Common myeloid progenitor, CD34-positive (primary cell): Measurements from ENCODE around the gene NRAP.

Experiments
- CTCF ChIA-PET: fragments of 350-600 bp; sonication (Branson Sonifier 250); formaldehyde crosslinking; loops from one replicate; lab custom pipeline; 2021; ENCODE audit warnings: antibody characterized with exemption; lab: Charles Lee
- POLR2A ChIA-PET: fragments of 350-600 bp; sonication (Branson Sonifier 250); formaldehyde crosslinking; loops from one replicate; lab custom pipeline; 2021; ENCODE audit warnings: antibody characterized with exemption; lab: Charles Lee
- DNase-seq, 3 donors: peaks; one replicate each; pipeline versions ENCODE4 v3.0.0 to v3.0.0-alpha.2; 2013
- H3K27ac ChIP-seq, 2 experiments: 1 replicate in 1 of 2; 2 replicates in 1 of 2; pipeline ENCODE4 v1.7.0; 2013; ENCODE audit warnings: inconsistent platforms in 2 of 2, low read length in 2 of 2, mild to moderate bottlenecking in 2 of 2, low read depth in 1 of 2, moderate library complexity in 1 of 2; ENCODE audit not compliant: severe bottlenecking in 2 of 2, insufficient read depth in 1 of 2, poor library complexity in 1 of 2
- H3K27me3 ChIP-seq, 5 experiments: replicated peaks in 2 of 5; 1 replicate in 3 of 5; 2 replicates in 2 of 5; pipeline versions ENCODE4 v1.6.1 to v1.7.0; 2013; ENCODE audit warnings: low read length in 4 of 5, mild to moderate bottlenecking in 2 of 5, moderate library complexity in 2 of 5, inconsistent platforms in 1 of 5; ENCODE audit not compliant: insufficient read depth in 5 of 5, control insufficient read depth in 4 of 5
- H3K36me3 ChIP-seq, 4 experiments: 1 replicate in 2 of 4; 2 replicates in 2 of 4; pipeline versions ENCODE4 v1.6.1 to v1.7.0; 2013; ENCODE audit warnings: low read length in 3 of 4, control low read depth in 1 of 4, mild to moderate bottlenecking in 1 of 4; ENCODE audit not compliant: control insufficient read depth in 4 of 4, insufficient read depth in 4 of 4
- H3K4me1 ChIP-seq, 4 experiments: 1 replicate in 3 of 4; 2 replicates in 1 of 4; pipeline versions ENCODE4 v1.6.1 to v1.7.1; 2013; ENCODE audit warnings: low read length in 3 of 4, mild to moderate bottlenecking in 3 of 4, control low read depth in 1 of 4, inconsistent platforms in 1 of 4, moderate library complexity in 1 of 4; ENCODE audit not compliant: control insufficient read depth in 4 of 4, insufficient read depth in 4 of 4; ENCODE audit errors: control extremely low read depth in 1 of 4
- H3K4me3 ChIP-seq, 7 experiments: 1 replicate in 4 of 7; 2 replicates in 3 of 7; pipeline versions ENCODE4 v1.5.1 to v1.7.0; 2013; ENCODE audit warnings: mild to moderate bottlenecking in 7 of 7, low read length in 6 of 7, moderate library complexity in 6 of 7, inconsistent platforms in 2 of 7, low read depth in 2 of 7, control low read depth in 1 of 7; ENCODE audit not compliant: insufficient read depth in 4 of 7, control insufficient read depth in 1 of 7; ENCODE audit errors: extremely low read depth in 1 of 7
- H3K9me3 ChIP-seq, 5 experiments: 1 replicate in 4 of 5; 2 replicates in 1 of 5; pipeline versions ENCODE4 v1.6.1 to v1.7.1; 2013; ENCODE audit warnings: low read length in 4 of 5, mild to moderate bottlenecking in 2 of 5, inconsistent platforms in 1 of 5, low read depth in 1 of 5, moderate library complexity in 1 of 5; ENCODE audit not compliant: control insufficient read depth in 4 of 5, insufficient read depth in 2 of 5; ENCODE audit errors: control extremely low read depth in 1 of 5
- WGBS: methylation state at CpG from one replicate; pipeline ENCODE4 v1.1.5; 2013; ENCODE audit not compliant: insufficient coverage; 5-methylcytosine and 5-hydroxymethylcytosine counted together

Gene NRAP

GRCh38 chr10:113540845-113541548, 122.8 kb downstream of the NRAP start:
- ChIA-PET POLR2A (no interaction called here), CTCF (interaction anchor here (1.1 to 1.3 kb wide), 3 partner anchors 17 to 820 kb away, joined by 3 to 4 read pairs (median 3); no protein-coding TSS in a partner anchor)
- WGBS = 96% methylated on average over 7 of the region's 7 CpGs
- H3K36me3 ChIP-seq = no peaks in the 10 kb centered on the region
- no peaks in the 10 kb centered on the region for H3K9me3 ChIP-seq
- no peak overlapping the region for H3K27ac ChIP-seq
- peaks cover 0 to 8% (median 2%) of the 10 kb centered on the region in 4 experiments for H3K4me1 ChIP-seq
- no peak overlapping the region for H3K4me3 ChIP-seq
- no peaks in the 10 kb centered on the region for H3K27me3 ChIP-seq
- no peak for DNase-seq

- Histone ChIP-seq H3K27me3 (no peaks in the 10 kb centered on the region), H3K4me3 (no peak overlapping the region), H3K9me3 (no peaks in the 10 kb centered on the region), H3K36me3 (no peaks in the 10 kb centered on the region), H3K27ac (no peak overlapping the region), H3K4me1 (peaks cover 0 to 8% (median 2%) of the 10 kb centered on the region in 4 experiments)
- WGBS = 87% methylated on average over 3 of the region's 7 CpGs
- POLR2A ChIA-PET = no interaction called here
- CTCF ChIA-PET = no interaction called here
- DNase-seq = no peak
Observed at GRCh38 chr10:113539789-113540188, 124.1 kb downstream of the NRAP start.
